COLO668 (cell line): ENCODE measurements around the gene FCRL6.

Experiments used
- DNase-seq: peaks from one replicate; lab custom pipeline; 2025; ENCODE audit not compliant: unreplicated experiment; lab: John Stamatoyannopoulos, UW

FCRL6 gene

GRCh38 chr1:159861218-159861617, 59.1 kb downstream of the FCRL6 start:
- DNase-seq, result no peak

- DNase-seq, result no peak
Observed at GRCh38 chr1:159862031-159862430, 59.9 kb downstream of the FCRL6 start.

- no peak for DNase-seq
Observed at GRCh38 chr1:159862557-159862956, 60.4 kb downstream of the FCRL6 start, which contains the start of gene VSIG8. TSS of gene VSIG8 (minus strand) at chr1:159862657. CDS start at chr1:159862521, 136 bp downstream.

- no peak for DNase-seq
Observed at GRCh38 chr1:159864262-159864661, 62.1 kb downstream of the FCRL6 start.
